DOHH2 (cell line): ENCODE results near the gene PTGDS.
A peak's percentile ranks its signal among the peaks of the same experiment; 100 is the strongest.

Experiments
- H3F3A ChIP-seq: fragments of 200-600 bp; sonication (generic), shearing (Covaris generic); 2 replicates; pipeline ENCODE4 v1.6.0; 2016; ENCODE audit warnings: antibody characterized with exemption, mild to moderate bottlenecking; ENCODE audit not compliant: control insufficient read depth, insufficient read depth
- H3K27ac ChIP-seq: fragments of 200-600 bp; sonication (generic); 2 replicates; pipeline ENCODE4 v1.5.1; 2014; ENCODE audit warnings: low read depth, mild to moderate bottlenecking, low read length, moderate library complexity
- H3K27me3 ChIP-seq: fragments of 200-600 bp; sonication (generic); 2 replicates; pipeline ENCODE4 v1.6.1; 2014; ENCODE audit warnings: mild to moderate bottlenecking, low read length, mixed read lengths; ENCODE audit not compliant: control insufficient read depth
- H3K36me3 ChIP-seq: fragments of 200-600 bp; sonication (generic); 2 replicates; pipeline ENCODE4 v1.6.1; 2014; ENCODE audit warnings: mild to moderate bottlenecking, low read length, moderate library complexity, mixed read lengths; ENCODE audit not compliant: control insufficient read depth
- H3K4me1 ChIP-seq: fragments of 200-600 bp; sonication (generic); 2 replicates; pipeline ENCODE4 v1.6.1; 2014; ENCODE audit warnings: mild to moderate bottlenecking, low read length, mixed read lengths; ENCODE audit not compliant: control insufficient read depth
- H3K4me2 ChIP-seq: fragments of 200-600 bp; sonication (generic); 2 replicates; pipeline ENCODE4 v1.6.0; 2014; ENCODE audit warnings: mild to moderate bottlenecking, low read length, moderate library complexity
- H3K4me3 ChIP-seq: fragments of 200-600 bp; sonication (generic); 2 replicates; pipeline ENCODE4 v1.5.1; 2014; ENCODE audit warnings: mild to moderate bottlenecking, low read length, mixed read lengths
- H3K79me2 ChIP-seq: fragments of 200-600 bp; sonication (generic); 2 replicates; pipeline ENCODE4 v1.6.1; 2014; ENCODE audit warnings: mild to moderate bottlenecking, low read length, mixed read lengths; ENCODE audit not compliant: control insufficient read depth
- H3K9me2 ChIP-seq: fragments of 200-600 bp; sonication (generic); replicated peaks from 2 replicates; pipeline ENCODE4 v1.6.1; 2014; ENCODE audit warnings: mild to moderate bottlenecking, low read length, mixed read lengths; ENCODE audit not compliant: control insufficient read depth
- H3K9me3 ChIP-seq: fragments of 200-600 bp; sonication (generic); 2 replicates; pipeline ENCODE4 v1.6.1; 2014; ENCODE audit warnings: antibody characterized with exemption, low read length, mixed read lengths; ENCODE audit not compliant: control insufficient read depth, insufficient read depth
- H4K20me1 ChIP-seq: fragments of 200-600 bp; sonication (generic); 2 replicates; pipeline ENCODE4 v1.6.0; 2014; ENCODE audit warnings: low read depth, mild to moderate bottlenecking, antibody characterized with exemption, low read length, moderate library complexity; ENCODE audit not compliant: control insufficient read depth, insufficient read depth
- CTCF ChIP-seq: fragments of 200-600 bp; sonication (generic); IDR thresholded peaks from one replicate; pipeline ENCODE4 v1.5.1; 2014; ENCODE audit warnings: antibody characterized with exemption, mild to moderate bottlenecking, low read depth, low read length; ENCODE audit not compliant: poor library complexity, severe bottlenecking
- EZH2phosphoT487 ChIP-seq: fragments of 200-600 bp; sonication (generic); IDR thresholded peaks from 2 replicates; pipeline ENCODE4 v1.6.1; 2017; ENCODE audit warnings: borderline replicate concordance, mild to moderate bottlenecking, antibody characterized with exemption, low read length, moderate library complexity, mixed read lengths

Gene PTGDS

GRCh38 chr9:136947028-136947891, 30.0 kb upstream of the PTGDS start:
- H3K4me3 ChIP-seq = no peak overlapping the region
- H3K27me3 ChIP-seq = no peaks in the 10 kb centered on the region
- TF ChIP-seq CTCF (no peak), EZH2phosphoT487 (no peak)
- 0 out of 2 replicates have a peak, but pooled peaks cover 1% of the 10 kb centered on the region for H4K20me1 ChIP-seq
- no peaks in the 10 kb centered on the region for H3K9me2 ChIP-seq
- peaks cover 24% of the 10 kb centered on the region for H3K4me1 ChIP-seq
- H3K36me3 ChIP-seq = peaks cover 7% of the 10 kb centered on the region
- no peak overlapping the region for H3K4me2 ChIP-seq
- no peak overlapping the region for H3K27ac ChIP-seq
- peaks cover 18% of the 10 kb centered on the region for H3K79me2 ChIP-seq
- no peaks in the 10 kb centered on the region; the same call in 1 of the 2 replicates for H3F3A ChIP-seq
- H3K9me3 ChIP-seq = no peaks in the 10 kb centered on the region

GRCh38 chr9:136947955-136948510, 29.3 kb upstream of the PTGDS start:
- H3K4me1 ChIP-seq = peaks cover 24% of the 10 kb centered on the region
- peaks cover 11% of the 10 kb centered on the region for H3K79me2 ChIP-seq
- no peaks in the 10 kb centered on the region for H3K36me3 ChIP-seq
- H3K27me3 ChIP-seq = no peaks in the 10 kb centered on the region
- peak; percentile 63 for TF ChIP-seq CTCF
- TF ChIP-seq EZH2phosphoT487 = no peak
- no peaks in the 10 kb centered on the region for H4K20me1 ChIP-seq
- no peak overlapping the region for H3K4me2 ChIP-seq
- no peaks in the 10 kb centered on the region for H3K9me2 ChIP-seq
- H3K4me3 ChIP-seq = no peak overlapping the region
- no peak overlapping the region for H3K27ac ChIP-seq
- no peaks in the 10 kb centered on the region for H3K9me3 ChIP-seq
- no peaks in the 10 kb centered on the region; the same call in 1 of the 2 replicates for H3F3A ChIP-seq

- H3K9me2 ChIP-seq = no peaks in the 10 kb centered on the region
- no peaks in the 10 kb centered on the region for H3K27me3 ChIP-seq
- H3K4me1 ChIP-seq = peaks cover 20% of the 10 kb centered on the region
- H3K27ac ChIP-seq = peak overlapping the region; percentile 59
- no peaks in the 10 kb centered on the region for H3K79me2 ChIP-seq
- peak overlapping the region; percentile 91 for H3K4me2 ChIP-seq
- no peaks in the 10 kb centered on the region for H3K9me3 ChIP-seq
- peak overlapping the region; percentile 79 for H3K4me3 ChIP-seq
- no peaks in the 10 kb centered on the region; the same call in 1 of the 2 replicates for H3F3A ChIP-seq
- H4K20me1 ChIP-seq = no peaks in the 10 kb centered on the region
- TF ChIP-seq CTCF (no peak), EZH2phosphoT487 (no peak)
- H3K36me3 ChIP-seq = no peaks in the 10 kb centered on the region
Observed at GRCh38 chr9:136949239-136949816, 28.0 kb upstream of the PTGDS start.
